ENCODE measurements around the gene CLDN15. TPM values are rescaled to one million over a fixed set of nuclear protein-coding genes. Genes with fewer than 3 reads are reported as not detected.

CLDN15 gene
- total RNA-seq, 2 experiments from 2014 or later: 14.2 to 15.8 TPM

DNA sequence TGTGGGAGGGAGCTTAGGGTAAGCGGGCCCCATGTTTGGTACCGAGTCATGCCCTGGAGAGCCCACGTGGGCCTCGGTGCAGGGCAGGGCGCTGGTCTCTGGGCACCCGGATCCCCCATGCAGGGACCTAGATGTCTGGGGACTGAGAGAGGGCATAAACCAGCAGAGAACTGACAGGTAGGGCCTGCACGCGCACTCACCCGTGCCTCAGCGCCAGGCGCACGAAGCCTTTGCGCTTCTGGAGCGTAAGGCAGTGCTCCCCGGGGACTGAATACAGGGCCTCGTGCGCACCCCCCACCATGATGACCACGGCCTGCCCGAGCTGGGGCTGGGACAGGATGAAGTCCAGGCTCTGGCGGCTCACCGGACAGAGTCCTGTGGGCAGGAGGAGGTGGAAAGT is 39.6 kb downstream of the CLDN15 start:
- Mint-ChIP-seq H3K9me3 (no peaks in the 10 kb centered on the region), H3K27ac (no peak overlapping the region), H3K4me3 (no peak overlapping the region), H3K27me3 (peaks cover 24% of the 10 kb centered on the region), H3K36me3 (ENCODE audit: low read depth) (no peaks in the 10 kb centered on the region), H3K4me1 (ENCODE audit: low read depth) (peaks cover 2% of the 10 kb centered on the region)
- no peak for DNase-seq
- TF ChIP-seq CTCF (IDR thresholded peaks at IDR 0.05): no peak
- intact Hi-C loops (cut with micrococcal nuclease): no loop called here
- POLR2A ChIA-PET: no interaction called here
- no peak for ATAC-seq
- CTCF ChIA-PET: interaction anchor here (1.4 kb wide), 1 partner anchor 54 kb away, joined by 4 read pairs; no protein-coding TSS in a partner anchor

- Mint-ChIP-seq H3K9me3 (no peaks in the 10 kb centered on the region), H3K4me1 (ENCODE audit: low read depth) (peaks cover under 1% of the 10 kb centered on the region), H3K4me3 (no peak overlapping the region), H3K36me3 (ENCODE audit: low read depth) (no peaks in the 10 kb centered on the region), H3K27me3 (peaks cover 14% of the 10 kb centered on the region), H3K27ac (no peak overlapping the region)
- ChIA-PET POLR2A (no interaction called here), CTCF (interaction anchor here (0.7 to 6.6 kb wide), 3 partner anchors 52 to 95 kb away, joined by 3 to 280 read pairs (median 5); no protein-coding TSS in a partner anchor)
- intact Hi-C loops (cut with micrococcal nuclease): no loop called here
- DNase-seq (no peak), ATAC-seq (no peak)
- TF ChIP-seq CTCF (IDR thresholded peaks at IDR 0.05): no peak
These were observed 41.7 kb downstream of the CLDN15 start for GRCh38 chr7:101195884-101196283.

DNA sequence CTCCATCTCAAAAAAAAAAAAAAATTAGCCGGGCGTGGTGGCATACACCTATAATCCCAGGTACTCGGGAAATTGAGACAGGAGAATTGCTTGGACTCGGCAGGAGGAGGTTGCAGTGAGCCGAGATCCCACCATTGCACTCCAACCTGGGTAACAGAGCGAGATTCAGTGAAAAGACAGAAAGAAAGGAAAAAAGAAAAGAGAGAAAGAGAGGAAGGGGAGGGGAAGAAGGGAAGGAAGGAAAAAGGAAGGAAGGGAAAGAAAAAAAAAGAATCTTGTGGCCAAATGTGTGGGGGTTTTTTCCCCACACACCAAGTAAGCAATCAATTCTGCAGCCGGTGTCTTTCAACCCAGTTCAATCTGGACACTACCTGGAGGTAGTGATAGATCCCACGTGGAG is 48.5 kb downstream of the CLDN15 start:
- H3K9me3 Mint-ChIP-seq: no peaks in the 10 kb centered on the region
- no peaks in the 10 kb centered on the region for H3K36me3 Mint-ChIP-seq (ENCODE audit: low read depth)
- DNase-seq (no peak), ATAC-seq (no peak)
- H3K27me3 Mint-ChIP-seq: peaks cover 5% of the 10 kb centered on the region
- CTCF ChIA-PET: interaction anchor here (6.6 kb wide), 1 partner anchor 46 kb away, joined by 280 read pairs; no protein-coding TSS in a partner anchor
- POLR2A ChIA-PET: no interaction called here
- no peak overlapping the region for H3K4me3 Mint-ChIP-seq
- H3K27ac Mint-ChIP-seq: no peak overlapping the region
- no peaks in the 10 kb centered on the region for H3K4me1 Mint-ChIP-seq (ENCODE audit: low read depth)
- TF ChIP-seq CTCF (IDR thresholded peaks at IDR 0.05): no peak
- intact Hi-C loops (cut with micrococcal nuclease): no loop called here

- no peak for TF ChIP-seq CTCF (IDR thresholded peaks at IDR 0.05)
- ATAC-seq (no peak), DNase-seq (no peak)
- ChIA-PET CTCF (interaction anchor here (1.0 to 3.0 kb wide), 2 partner anchors 43 to 44 kb away, joined by 3 to 23 read pairs; no protein-coding TSS in a partner anchor), POLR2A (interaction anchor here (0.7 kb wide), 1 partner anchor 1080 kb away, joined by 4 read pairs; no protein-coding TSS in a partner anchor)
- Mint-ChIP-seq H3K36me3 (ENCODE audit: low read depth) (no peaks in the 10 kb centered on the region), H3K4me3 (no peak overlapping the region), H3K27me3 (peaks cover 14% of the 10 kb centered on the region), H3K27ac (no peak overlapping the region), H3K9me3 (no peaks in the 10 kb centered on the region), H3K4me1 (ENCODE audit: low read depth) (peaks cover 2% of the 10 kb centered on the region)
- intact Hi-C loops (cut with micrococcal nuclease): no loop called here
These were observed 50.7 kb downstream of the CLDN15 start for GRCh38 chr7:101186844-101187428.

DNA sequence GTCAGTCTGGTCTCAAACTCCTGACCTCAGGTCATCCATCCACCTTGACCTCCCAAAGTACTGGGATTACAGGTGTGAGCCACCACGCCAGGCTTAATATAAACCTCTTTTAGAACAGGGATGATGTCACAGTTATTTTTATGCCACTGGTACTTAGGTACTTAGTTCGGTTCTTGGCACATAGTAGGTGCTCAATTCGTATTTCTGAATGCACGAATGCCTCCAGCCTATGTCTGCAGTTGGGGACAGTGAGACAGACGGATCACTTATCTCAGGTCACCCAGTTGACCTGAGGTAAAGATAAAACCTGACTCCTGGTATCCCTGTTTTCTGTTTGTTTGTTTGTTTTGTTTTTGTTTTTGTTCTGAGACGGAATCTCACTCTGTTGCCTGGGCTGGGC is 51.4 kb downstream of the CLDN15 start:
- no peak overlapping the region for H3K4me3 Mint-ChIP-seq
- no peaks in the 10 kb centered on the region for H3K9me3 Mint-ChIP-seq
- H3K27ac Mint-ChIP-seq: no peak overlapping the region
- CTCF ChIA-PET: interaction anchor here (3.0 kb wide), 1 partner anchor 42 kb away, joined by 23 read pairs; no protein-coding TSS in a partner anchor
- peaks cover 2% of the 10 kb centered on the region for H3K4me1 Mint-ChIP-seq (ENCODE audit: low read depth)
- no peak for DNase-seq
- no peak for TF ChIP-seq CTCF (IDR thresholded peaks at IDR 0.05)
- peaks cover 16% of the 10 kb centered on the region for H3K27me3 Mint-ChIP-seq
- POLR2A ChIA-PET: no interaction called here
- no peaks in the 10 kb centered on the region for H3K36me3 Mint-ChIP-seq (ENCODE audit: low read depth)
- intact Hi-C loops (cut with micrococcal nuclease): no loop called here
- ATAC-seq: no peak
